ENCODE measurements around the gene IARS1.

GRCh38 chr9:92293075-92293354, 482 bp downstream of the IARS1 start:
- TF ChIP-seq CTCF (IDR thresholded peaks at IDR 0.05) (no peak), EZH2phosphoT487 (IDR thresholded peaks at IDR 0.05) (no peak), EZH2 (IDR thresholded peaks at IDR 0.05) (no peak)
